ENCODE results near the gene DDX5.
"Not testable (repeated sequence)": the region's sequence is repeated elsewhere in the genome, so short reads cannot be mapped to it uniquely, and the experiment has no call there.

Gene DDX5

GRCh38 chr17:64494121-64494520 is 12.0 kb downstream of the DDX5 start:
- H3K4me3 ChIP-seq (ENCODE audit: low read depth, low read length): no peak overlapping the region

- H3K4me3 ChIP-seq (ENCODE audit: low read depth, low read length): no peak overlapping the region
Observed at GRCh38 chr17:64492481-64493109, 13.5 kb downstream of the DDX5 start.

- no peak overlapping the region for H3K4me3 ChIP-seq (ENCODE audit: low read depth, low read length)
Observed at GRCh38 chr17:64491994-64492393, 14.1 kb downstream of the DDX5 start.

GRCh38 chr17:64491034-64491860 is 14.8 kb downstream of the DDX5 start:
- H3K4me3 ChIP-seq (ENCODE audit: low read depth, low read length): no peak overlapping the region

GRCh38 chr17:64488301-64488700 is 17.8 kb downstream of the DDX5 start:
- no peak overlapping the region for H3K4me3 ChIP-seq (ENCODE audit: low read depth, low read length)

GRCh38 chr17:64484380-64484779 is 21.7 kb downstream of the DDX5 start:
- no peak overlapping the region for H3K4me3 ChIP-seq (ENCODE audit: low read depth, low read length)

- H3K4me3 ChIP-seq (ENCODE audit: low read depth, low read length): no peak overlapping the region
Observed at GRCh38 chr17:64480951-64481350, 25.1 kb downstream of the DDX5 start.

GRCh38 chr17:64477849-64478248 is 28.2 kb downstream of the DDX5 start:
- no peak overlapping the region for H3K4me3 ChIP-seq (ENCODE audit: low read depth, low read length)

GRCh38 chr17:64472564-64472963 is 33.5 kb downstream of the DDX5 start:
- H3K4me3 ChIP-seq (ENCODE audit: low read depth, low read length): no peak overlapping the region

- no peak overlapping the region for H3K4me3 ChIP-seq (ENCODE audit: low read depth, low read length)
Observed at GRCh38 chr17:64471440-64471839, 34.6 kb downstream of the DDX5 start.

- no peak overlapping the region for H3K4me3 ChIP-seq (ENCODE audit: low read depth, low read length)
Observed at GRCh38 chr17:64470625-64471024, 35.5 kb downstream of the DDX5 start.

- not testable (repeated sequence) for H3K4me3 ChIP-seq (ENCODE audit: low read depth, low read length)
Observed at GRCh38 chr17:64466834-64467233, 39.3 kb downstream of the DDX5 start.

- no peak overlapping the region for H3K4me3 ChIP-seq (ENCODE audit: low read depth, low read length)
Observed at GRCh38 chr17:64466019-64466735, 39.9 kb downstream of the DDX5 start.

GRCh38 chr17:64461788-64462187 is 44.3 kb downstream of the DDX5 start:
- H3K4me3 ChIP-seq (ENCODE audit: low read depth, low read length): no peak overlapping the region

- no peak overlapping the region for H3K4me3 ChIP-seq (ENCODE audit: low read depth, low read length)
Observed at GRCh38 chr17:64460955-64461354, 45.1 kb downstream of the DDX5 start.

GRCh38 chr17:64459818-64460217 is 46.3 kb downstream of the DDX5 start:
- H3K4me3 ChIP-seq (ENCODE audit: low read depth, low read length): not testable (repeated sequence)

- H3K4me3 ChIP-seq (ENCODE audit: low read depth, low read length): no peak overlapping the region
Observed at GRCh38 chr17:64459284-64459747, 46.8 kb downstream of the DDX5 start.

GRCh38 chr17:64458756-64459155 is 47.3 kb downstream of the DDX5 start:
- H3K4me3 ChIP-seq (ENCODE audit: low read depth, low read length): no peak overlapping the region

GRCh38 chr17:64457156-64457555 is 48.9 kb downstream of the DDX5 start:
- H3K4me3 ChIP-seq (ENCODE audit: low read depth, low read length): no peak overlapping the region

GRCh38 chr17:64455993-64456885 is 49.9 kb downstream of the DDX5 start:
- no peak overlapping the region for H3K4me3 ChIP-seq (ENCODE audit: low read depth, low read length)

GRCh38 chr17:64449545-64449944 is 56.5 kb downstream of the DDX5 start:
- H3K4me3 ChIP-seq (ENCODE audit: low read depth, low read length): no peak overlapping the region
